ENCODE results near the gene ZFYVE27. TPM values are rescaled to one million over a fixed set of nuclear protein-coding genes. Genes with fewer than 3 reads are reported as not detected.

The ZFYVE27 gene
- total RNA-seq, 1 donor from 2014 or later: 27.0 TPM

DNA sequence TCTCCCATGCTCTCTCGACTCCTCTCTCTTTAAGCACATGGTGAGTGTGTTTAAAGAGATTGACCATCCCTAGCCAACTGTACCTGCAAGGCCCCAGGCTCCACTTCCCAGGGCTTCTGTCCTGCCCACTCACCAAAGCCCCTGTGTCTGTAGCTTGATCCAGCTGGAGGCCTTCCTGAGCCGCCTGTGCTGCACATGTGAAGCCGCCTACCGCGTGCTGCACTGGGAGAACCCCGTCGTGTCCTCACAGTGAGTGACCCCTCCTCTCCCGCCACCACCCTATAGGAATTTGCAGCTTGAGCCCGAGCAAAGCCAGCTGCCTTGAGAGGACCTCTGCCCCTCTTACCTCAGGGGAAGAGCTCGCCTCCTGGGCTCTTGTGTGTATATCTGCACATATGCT, 11.2 kb downstream of the ZFYVE27 start:
- TF ChIP-seq, protein P1, sequence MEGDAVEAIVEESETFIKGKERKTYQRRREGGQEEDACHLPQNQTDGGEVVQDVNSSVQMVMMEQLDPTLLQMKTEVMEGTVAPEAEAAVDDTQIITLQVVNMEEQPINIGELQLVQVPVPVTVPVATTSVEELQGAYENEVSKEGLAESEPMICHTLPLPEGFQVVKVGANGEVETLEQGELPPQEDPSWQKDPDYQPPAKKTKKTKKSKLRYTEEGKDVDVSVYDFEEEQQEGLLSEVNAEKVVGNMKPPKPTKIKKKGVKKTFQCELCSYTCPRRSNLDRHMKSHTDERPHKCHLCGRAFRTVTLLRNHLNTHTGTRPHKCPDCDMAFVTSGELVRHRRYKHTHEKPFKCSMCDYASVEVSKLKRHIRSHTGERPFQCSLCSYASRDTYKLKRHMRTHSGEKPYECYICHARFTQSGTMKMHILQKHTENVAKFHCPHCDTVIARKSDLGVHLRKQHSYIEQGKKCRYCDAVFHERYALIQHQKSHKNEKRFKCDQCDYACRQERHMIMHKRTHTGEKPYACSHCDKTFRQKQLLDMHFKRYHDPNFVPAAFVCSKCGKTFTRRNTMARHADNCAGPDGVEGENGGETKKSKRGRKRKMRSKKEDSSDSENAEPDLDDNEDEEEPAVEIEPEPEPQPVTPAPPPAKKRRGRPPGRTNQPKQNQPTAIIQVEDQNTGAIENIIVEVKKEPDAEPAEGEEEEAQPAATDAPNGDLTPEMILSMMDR (IDR thresholded peaks at IDR 0.05): no peak
- no peak overlapping the region for H3K27ac Mint-ChIP-seq (ENCODE audit: unreplicated experiment)

DNA sequence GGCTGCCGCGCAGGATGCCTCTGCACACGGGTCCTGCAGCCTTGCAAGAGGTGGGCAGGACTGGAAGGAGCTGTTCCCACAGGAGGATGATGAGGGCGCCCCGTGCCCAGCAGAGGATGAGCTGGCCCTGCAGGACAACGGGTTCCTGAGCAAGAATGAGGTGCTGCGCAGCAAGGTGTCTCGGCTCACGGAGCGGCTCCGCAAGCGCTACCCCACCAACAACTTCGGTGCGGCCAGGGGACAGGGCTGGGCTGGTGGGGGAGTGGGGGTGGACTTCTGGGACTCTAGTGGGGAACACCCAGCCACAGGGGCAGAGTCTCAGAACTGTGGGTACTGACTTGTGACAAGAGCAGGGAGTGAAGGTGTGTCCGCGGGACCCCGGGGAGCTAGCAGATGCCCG, 16.0 kb downstream of the ZFYVE27 start:
- H3K36me3 Mint-ChIP-seq (ENCODE audit: unreplicated experiment): peaks cover 55% of the 10 kb centered on the region
- no peaks in the 10 kb centered on the region for H3K27me3 Mint-ChIP-seq (ENCODE audit: unreplicated experiment)
- H3K27ac Mint-ChIP-seq (ENCODE audit: unreplicated experiment): no peak overlapping the region
- no peaks in the 10 kb centered on the region for H3K4me1 Mint-ChIP-seq (ENCODE audit: unreplicated experiment)
- H3K9me3 Mint-ChIP-seq (ENCODE audit: unreplicated experiment): no peaks in the 10 kb centered on the region
- H3K4me3 Mint-ChIP-seq (ENCODE audit: unreplicated experiment): no peak overlapping the region
- TF ChIP-seq, protein P1 (IDR thresholded peaks at IDR 0.05): no peak
- DNase-seq (ENCODE audit: extremely low spot score, unreplicated experiment): no peak

More for the DNA sequence above, 11.2 kb downstream of the ZFYVE27 start:
- Mint-ChIP-seq H3K4me3 (ENCODE audit: unreplicated experiment) (no peak overlapping the region), H3K27me3 (ENCODE audit: unreplicated experiment) (no peaks in the 10 kb centered on the region), H3K9me3 (ENCODE audit: unreplicated experiment) (no peaks in the 10 kb centered on the region), H3K4me1 (ENCODE audit: unreplicated experiment) (no peaks in the 10 kb centered on the region), H3K36me3 (ENCODE audit: unreplicated experiment) (peaks cover 53% of the 10 kb centered on the region)
- DNase-seq (ENCODE audit: extremely low spot score, unreplicated experiment): no peak

DNA sequence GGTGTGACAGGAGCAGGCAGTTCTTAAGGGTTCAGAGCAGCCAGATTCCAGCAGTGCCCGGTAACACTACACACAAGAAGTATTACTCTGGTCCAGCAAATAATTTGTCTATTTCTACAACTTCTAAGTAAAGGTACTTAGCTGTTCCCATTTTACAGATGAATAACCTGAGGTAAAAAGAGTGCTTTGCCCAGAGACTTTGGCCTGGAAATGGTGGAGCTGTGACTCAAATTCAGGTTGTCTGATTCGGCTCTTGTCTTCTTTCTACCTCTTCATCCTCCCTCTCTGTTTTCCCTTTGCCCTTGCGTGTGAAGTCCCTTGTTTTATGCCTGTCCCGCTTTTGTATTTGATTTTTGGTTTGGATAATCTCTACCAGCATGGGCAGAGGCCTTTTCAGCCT, 17.8 kb downstream of the ZFYVE27 start:
- TF ChIP-seq, protein P1 (IDR thresholded peaks at IDR 0.05): no peak
- H3K9me3 Mint-ChIP-seq (ENCODE audit: unreplicated experiment): no peaks in the 10 kb centered on the region

DNA sequence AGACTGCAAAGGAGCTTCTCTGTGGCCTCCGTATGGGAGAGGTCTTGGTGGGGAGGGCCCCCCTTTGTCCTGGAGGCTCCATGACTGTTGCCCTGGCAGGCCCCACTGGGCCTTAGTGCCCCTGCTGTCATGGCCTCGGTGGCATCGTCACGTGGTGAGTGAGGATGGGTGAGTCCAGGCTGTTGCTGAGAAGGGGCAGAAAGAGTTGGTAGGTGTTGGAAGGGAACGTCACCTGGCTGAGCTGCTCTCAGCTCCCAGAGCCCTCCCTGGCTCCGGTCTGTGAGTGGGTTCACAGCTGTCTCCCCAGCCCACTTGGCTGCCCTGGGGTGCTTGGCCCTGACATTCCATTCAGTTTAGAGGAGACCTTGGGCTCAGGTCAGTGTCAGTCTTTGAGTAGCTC, 18.8 kb downstream of the ZFYVE27 start:
- Mint-ChIP-seq H3K4me3 (ENCODE audit: unreplicated experiment) (no peak overlapping the region), H3K36me3 (ENCODE audit: unreplicated experiment) (peaks cover 46% of the 10 kb centered on the region), H3K27ac (ENCODE audit: unreplicated experiment) (no peak overlapping the region), H3K4me1 (ENCODE audit: unreplicated experiment) (peaks cover 5% of the 10 kb centered on the region), H3K27me3 (ENCODE audit: unreplicated experiment) (no peaks in the 10 kb centered on the region), H3K9me3 (ENCODE audit: unreplicated experiment) (no peaks in the 10 kb centered on the region)
- TF ChIP-seq, protein P1 (IDR thresholded peaks at IDR 0.05): no peak
- DNase-seq (ENCODE audit: extremely low spot score, unreplicated experiment): no peak

More for the DNA sequence above, 17.8 kb downstream of the ZFYVE27 start:
- Mint-ChIP-seq H3K36me3 (ENCODE audit: unreplicated experiment) (peaks cover 51% of the 10 kb centered on the region), H3K4me3 (ENCODE audit: unreplicated experiment) (no peak overlapping the region), H3K27me3 (ENCODE audit: unreplicated experiment) (no peaks in the 10 kb centered on the region), H3K27ac (ENCODE audit: unreplicated experiment) (no peak overlapping the region), H3K4me1 (ENCODE audit: unreplicated experiment) (peaks cover 5% of the 10 kb centered on the region)
- no peak for DNase-seq (ENCODE audit: extremely low spot score, unreplicated experiment)

DNA sequence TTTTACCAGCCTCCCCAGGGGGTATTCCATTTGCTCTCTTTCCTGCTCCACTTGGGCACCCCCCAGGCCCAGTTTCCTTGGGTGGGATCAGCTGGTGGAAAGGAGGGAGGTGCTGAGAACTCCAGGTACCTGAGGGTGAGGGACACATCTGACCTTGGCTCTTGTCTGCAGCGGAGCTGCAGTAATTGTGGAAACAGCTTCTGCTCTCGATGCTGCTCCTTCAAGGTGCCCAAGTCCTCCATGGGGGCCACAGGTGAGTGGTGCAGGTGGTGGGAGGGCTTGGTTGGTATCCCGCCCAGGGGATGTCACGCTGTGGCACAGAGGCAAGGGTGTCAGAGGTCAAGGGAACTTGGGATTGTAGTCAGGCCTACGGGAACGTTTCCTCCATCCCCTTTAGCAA, 20.5 kb downstream of the ZFYVE27 start:
- Mint-ChIP-seq H3K9me3 (ENCODE audit: unreplicated experiment) (no peaks in the 10 kb centered on the region), H3K27me3 (ENCODE audit: unreplicated experiment) (no peaks in the 10 kb centered on the region), H3K27ac (ENCODE audit: unreplicated experiment) (no peak overlapping the region), H3K36me3 (ENCODE audit: unreplicated experiment) (peaks cover 34% of the 10 kb centered on the region), H3K4me1 (ENCODE audit: unreplicated experiment) (peaks cover 11% of the 10 kb centered on the region), H3K4me3 (ENCODE audit: unreplicated experiment) (no peak overlapping the region)
- no peak for DNase-seq (ENCODE audit: extremely low spot score, unreplicated experiment)
- TF ChIP-seq, protein P1 (IDR thresholded peaks at IDR 0.05): no peak

Measured in osteocyte (in vitro differentiated cells).